AG09309 (cell line): ENCODE data around the gene SNRNP200.

Experiments
- DNase-seq: peaks from one replicate; pipeline ENCODE4 v3.0.0-alpha.2; 2010; ENCODE audit warnings: low read depth
- H3K4me3 ChIP-seq: 2 replicates; pipeline ENCODE4 v1.5.1; 2011; ENCODE audit warnings: mild to moderate bottlenecking, low read depth, low read length, moderate library complexity; ENCODE audit not compliant: control insufficient read depth
- CTCF ChIP-seq: IDR thresholded peaks from 2 replicates; pipeline ENCODE4 v1.5.1; 2011; ENCODE audit warnings: mild to moderate bottlenecking, low read depth, low read length, inconsistent platforms; ENCODE audit not compliant: insufficient read depth, control insufficient read depth; ENCODE audit errors: missing control alignments

Gene SNRNP200

GRCh38 chr2:96326564-96326963 is 21.2 kb upstream of the SNRNP200 start:
- no peak for TF ChIP-seq CTCF
- DNase-seq: no peak
- no peak overlapping the region for H3K4me3 ChIP-seq

GRCh38 chr2:96325884-96326255 is 20.5 kb upstream of the SNRNP200 start:
- no peak overlapping the region; the same call in 1 of the 2 replicates for H3K4me3 ChIP-seq
- DNase-seq: no peak
- TF ChIP-seq CTCF: no peak

GRCh38 chr2:96325041-96325883 is 19.9 kb upstream of the SNRNP200 start, which contains the start of gene ITPRIPL1:
ITPRIPL1 (plus strand) TSS chr2:96325317; CDS start chr2:96325840, 523 bp downstream.
- TF ChIP-seq CTCF: no peak
- peak within 1 kb of the TSS; percentile 47 for H3K4me3 ChIP-seq
- DNase-seq: no peak

GRCh38 chr2:96324721-96325040 is 19.3 kb upstream of the SNRNP200 start:
- TF ChIP-seq CTCF: no peak
- H3K4me3 ChIP-seq: peak overlapping the region; percentile 47
- DNase-seq: no peak

GRCh38 chr2:96323849-96324248 is 18.5 kb upstream of the SNRNP200 start:
- no peak overlapping the region for H3K4me3 ChIP-seq
- TF ChIP-seq CTCF: no peak
- no peak for DNase-seq

GRCh38 chr2:96320728-96321622 is 15.6 kb upstream of the SNRNP200 start:
- peak overlapping the region; percentile 58 for H3K4me3 ChIP-seq
- TF ChIP-seq CTCF: no peak
- DNase-seq: no peak
